GM19438 (cell line): ENCODE data around the gene PARD3B.

Source experiments
- ATAC-seq: cut with Tn5 transposase; IDR thresholded peaks from one replicate; pipeline ENCODE4 v1.9.1; 2021; ENCODE audit warnings: low read depth; ENCODE audit not compliant: unreplicated experiment

Gene PARD3B

GRCh38 chr2:204885747-204886146 lies 340.5 kb downstream of the PARD3B start:
- no peak for ATAC-seq

GRCh38 chr2:204886713-204887112 lies 341.4 kb downstream of the PARD3B start:
- no peak for ATAC-seq

- ATAC-seq = no peak
These were observed 342.9 kb downstream of the PARD3B start for GRCh38 chr2:204888222-204888621.

GRCh38 chr2:204890680-204891079 lies 345.4 kb downstream of the PARD3B start:
- no peak for ATAC-seq

GRCh38 chr2:204891739-204892138 lies 346.5 kb downstream of the PARD3B start:
- no peak for ATAC-seq

GRCh38 chr2:204892506-204893255 lies 347.4 kb downstream of the PARD3B start:
- ATAC-seq = no peak

GRCh38 chr2:204896146-204896545 lies 350.9 kb downstream of the PARD3B start:
- ATAC-seq = no peak

- ATAC-seq = no peak
These were observed 352.3 kb downstream of the PARD3B start for GRCh38 chr2:204897561-204897960.

- no peak for ATAC-seq
These were observed 353.8 kb downstream of the PARD3B start for GRCh38 chr2:204898928-204899640.

GRCh38 chr2:204899983-204900382 lies 354.7 kb downstream of the PARD3B start:
- ATAC-seq = no peak

- no peak for ATAC-seq
These were observed 355.2 kb downstream of the PARD3B start for GRCh38 chr2:204900487-204900886.

- ATAC-seq = no peak
These were observed 355.6 kb downstream of the PARD3B start for GRCh38 chr2:204900910-204901309.

- ATAC-seq = no peak
These were observed 356.3 kb downstream of the PARD3B start for GRCh38 chr2:204901591-204901990.

- no peak for ATAC-seq
These were observed 364.5 kb downstream of the PARD3B start for GRCh38 chr2:204909791-204910190.

- no peak for ATAC-seq
These were observed 368.0 kb downstream of the PARD3B start for GRCh38 chr2:204913312-204913711.

GRCh38 chr2:204913854-204914464 lies 368.7 kb downstream of the PARD3B start:
- ATAC-seq = no peak

- ATAC-seq = no peak
These were observed 369.4 kb downstream of the PARD3B start for GRCh38 chr2:204914708-204915107.

GRCh38 chr2:204917089-204917701 lies 371.9 kb downstream of the PARD3B start:
- no peak for ATAC-seq

- ATAC-seq = no peak
These were observed 375.5 kb downstream of the PARD3B start for GRCh38 chr2:204920776-204921175.

- no peak for ATAC-seq
These were observed 378.7 kb downstream of the PARD3B start for GRCh38 chr2:204923957-204924356.

- no peak for ATAC-seq
These were observed 386.3 kb downstream of the PARD3B start for GRCh38 chr2:204931562-204931961.
